Myocyte (in vitro differentiated cells): ENCODE data around the gene TAF15. TPM values are rescaled to one million over a fixed set of nuclear protein-coding genes. Genes with fewer than 3 reads are reported as not detected.

Experiments used
- DNase-seq: peaks from one replicate; pipeline ENCODE4 v3.0.0-alpha.2; 2012; ENCODE audit warnings: low read depth
- total RNA-seq: library from RNA; depleted of rRNA; stranded (reverse); fragments of >200 nt; gene quantifications from 2 replicates; pipeline ENCODE4 v1.2.3, GENCODE V29; 2014

The TAF15 gene
- total RNA-seq, 1 donor from 2014 or later, result 25.1 TPM

GRCh38 chr17:35817196-35817595 is 7.9 kb downstream of the TAF15 start:
- no peak for DNase-seq

GRCh38 chr17:35819455-35819854 is 10.2 kb downstream of the TAF15 start:
- no peak for DNase-seq

GRCh38 chr17:35821308-35821707 is 12.0 kb downstream of the TAF15 start:
- no peak for DNase-seq

GRCh38 chr17:35825206-35825605 is 15.9 kb downstream of the TAF15 start:
- no peak for DNase-seq

- DNase-seq, result no peak
Observed at GRCh38 chr17:35841101-35841500, 31.8 kb downstream of the TAF15 start.

- DNase-seq, result no peak
Observed at GRCh38 chr17:35841505-35841904, 32.2 kb downstream of the TAF15 start.

- no peak for DNase-seq
Observed at GRCh38 chr17:35842239-35842638, 33.0 kb downstream of the TAF15 start.

GRCh38 chr17:35843698-35844097 is 34.4 kb downstream of the TAF15 start:
- no peak for DNase-seq

- DNase-seq, result no peak
Observed at GRCh38 chr17:35844547-35844946, 35.3 kb downstream of the TAF15 start.

- DNase-seq, result peak; percentile 28
Observed at GRCh38 chr17:35846055-35846809, 36.9 kb downstream of the TAF15 start.

GRCh38 chr17:35847006-35847405 is 37.7 kb downstream of the TAF15 start:
- DNase-seq, result no peak

GRCh38 chr17:35847633-35848373 is 38.5 kb downstream of the TAF15 start:
- no peak for DNase-seq

GRCh38 chr17:35849469-35850348 is 40.4 kb downstream of the TAF15 start:
- peak; percentile 69 for DNase-seq

GRCh38 chr17:35855965-35856364 is 46.7 kb downstream of the TAF15 start:
- no peak for DNase-seq

- no peak for DNase-seq
Observed at GRCh38 chr17:35856603-35857002, 47.3 kb downstream of the TAF15 start.

- no peak for DNase-seq
Observed at GRCh38 chr17:35864853-35865252, 55.6 kb downstream of the TAF15 start.

- peak; percentile 67 for DNase-seq
Observed at GRCh38 chr17:35865412-35866340, 56.4 kb downstream of the TAF15 start.

- peak; percentile 29 for DNase-seq
Observed at GRCh38 chr17:35866341-35866950, 57.2 kb downstream of the TAF15 start.

GRCh38 chr17:35867574-35867973 is 58.3 kb downstream of the TAF15 start:
- DNase-seq, result no peak

GRCh38 chr17:35868737-35869136 is 59.5 kb downstream of the TAF15 start, which contains the start of gene HEATR9:
TSS of gene HEATR9 (minus strand) at chr17:35868891. CDS start at chr17:35868742, 149 bp downstream.
- DNase-seq, result no peak
